Amniotic epithelial cell (primary cell): ENCODE results near the gene MINAR2.
A peak's percentile ranks its signal among the peaks of the same experiment; 100 is the strongest.

Experiments
- DNase-seq: peaks from one replicate; pipeline ENCODE4 v3.0.0-alpha.2; 2010; ENCODE audit warnings: low read depth

MINAR2 gene

DNA sequence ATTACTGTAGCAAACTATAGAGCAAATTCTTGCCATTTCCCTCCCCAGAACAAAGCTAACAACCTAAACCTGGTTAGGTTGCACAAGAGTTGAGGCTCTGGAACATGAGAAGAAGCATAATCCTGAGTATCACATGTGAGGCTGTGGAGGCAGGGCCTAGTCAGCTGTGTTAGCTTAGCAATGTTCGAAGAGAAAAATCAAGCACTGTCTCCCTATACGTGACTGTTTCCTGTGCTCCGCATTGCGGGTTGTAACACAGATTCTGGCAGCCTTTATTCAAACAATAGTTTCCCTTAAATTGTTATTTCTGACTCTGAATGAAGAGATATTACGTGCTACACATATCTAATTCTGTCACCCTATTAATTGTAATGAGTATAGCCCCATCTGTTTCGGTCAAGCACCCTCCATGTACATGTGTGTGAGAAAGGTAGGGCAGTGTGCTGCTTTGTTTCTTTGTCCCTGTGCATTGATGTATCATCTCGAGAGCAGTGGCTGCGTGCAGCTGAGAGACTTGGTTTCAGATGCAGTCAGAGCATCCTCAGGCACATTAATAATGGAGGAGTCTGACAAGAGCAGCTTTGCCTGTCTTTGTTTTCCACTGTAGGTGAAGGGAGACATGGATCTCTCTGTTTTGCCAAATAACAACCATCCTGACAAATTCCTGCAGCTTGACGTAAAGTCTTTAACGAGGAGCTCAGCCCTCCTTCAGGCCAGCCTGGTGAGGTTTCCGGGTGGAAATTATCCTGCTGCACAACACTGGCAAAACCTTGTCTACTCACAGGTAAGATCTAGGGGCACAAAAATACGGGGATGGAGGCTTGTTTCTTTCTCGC, at the start of gene MINAR2:
TSS of gene MINAR2 (plus strand) at position 523 of the 836 bp plus-strand sequence. CDS start at position 620, 97 bp downstream.
- no peak for DNase-seq

DNA sequence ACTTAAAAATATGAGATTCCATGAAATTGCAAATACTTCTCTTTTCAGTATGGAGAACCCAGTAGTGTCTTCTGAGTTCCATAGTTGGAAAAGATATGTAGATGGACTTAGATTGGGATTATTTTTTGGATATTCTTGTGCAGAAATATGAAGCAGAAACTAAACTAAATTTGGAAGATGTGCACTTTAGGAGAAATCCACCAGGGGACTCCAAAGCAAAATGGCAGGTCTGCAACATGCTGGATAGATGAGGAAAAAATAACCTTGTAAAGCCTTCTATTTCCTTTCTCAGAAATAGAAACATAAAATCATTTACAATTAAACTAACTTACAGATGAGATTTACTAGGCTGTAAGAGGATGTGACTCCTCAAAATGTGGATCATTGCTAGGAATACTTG, 49.2 kb upstream of the MINAR2 start:
- no peak for DNase-seq

- DNase-seq, result no peak
Observed at GRCh38 chr5:129716235-129716634, 31.7 kb upstream of the MINAR2 start.

- DNase-seq, result peak; percentile 5
Observed at GRCh38 chr5:129716651-129717050, 31.2 kb upstream of the MINAR2 start.

- DNase-seq, result no peak
Observed at GRCh38 chr5:129717751-129718310, 30.1 kb upstream of the MINAR2 start.

GRCh38 chr5:129718471-129719090, 29.3 kb upstream of the MINAR2 start:
- DNase-seq, result no peak

- DNase-seq, result no peak
Observed at GRCh38 chr5:129724222-129724621, 23.7 kb upstream of the MINAR2 start.

- DNase-seq, result no peak
Observed at GRCh38 chr5:129724647-129725046, 23.2 kb upstream of the MINAR2 start.

GRCh38 chr5:129739773-129740172, 8.1 kb upstream of the MINAR2 start:
- no peak for DNase-seq

- no peak for DNase-seq
Observed at GRCh38 chr5:129743541-129744187, 4.2 kb upstream of the MINAR2 start.

DNA sequence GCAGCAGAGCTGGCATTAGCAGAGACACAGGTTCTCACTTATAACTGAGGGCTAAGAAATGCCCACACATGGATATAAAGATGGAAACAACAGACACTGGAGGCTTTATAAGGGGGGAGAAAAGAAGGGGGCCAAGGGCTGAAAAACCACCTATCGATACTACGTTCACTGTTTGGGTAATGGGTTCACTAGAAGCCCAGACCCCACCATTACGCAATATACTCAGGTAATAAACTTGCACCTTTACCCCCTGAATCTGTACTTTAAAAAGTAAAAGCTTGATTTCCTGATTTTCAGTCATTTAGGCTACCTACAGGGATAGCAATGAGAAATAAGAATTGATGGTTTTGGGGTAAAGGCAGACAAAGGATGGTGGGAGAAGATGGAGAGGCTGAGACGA, 1.9 kb upstream of the MINAR2 start:
- no peak for DNase-seq

DNA sequence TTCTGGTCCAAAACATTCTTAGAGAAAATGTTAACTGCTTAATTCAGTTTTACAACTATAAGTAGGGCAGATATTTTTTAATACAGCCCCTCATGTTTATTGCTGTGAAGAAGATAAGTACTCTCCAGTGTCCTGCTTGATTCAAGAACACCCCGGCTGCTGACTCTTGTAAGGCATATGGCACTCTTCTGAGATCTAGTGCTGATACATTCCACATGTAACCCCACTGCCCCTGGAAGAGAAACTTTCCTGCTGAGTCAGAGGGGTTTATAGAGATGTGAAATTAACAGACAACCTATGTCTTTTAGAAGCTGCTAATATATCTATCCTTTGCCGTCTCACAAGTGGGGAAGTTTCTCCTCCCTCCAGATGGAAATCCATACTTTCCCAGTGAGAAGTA, 1.0 kb upstream of the MINAR2 start:
- no peak for DNase-seq

- no peak for DNase-seq
Observed at GRCh38 chr5:129748913-129749880, 1.3 kb downstream of the MINAR2 start.

GRCh38 chr5:129760636-129761325, 12.9 kb downstream of the MINAR2 start:
- DNase-seq, result no peak

DNA sequence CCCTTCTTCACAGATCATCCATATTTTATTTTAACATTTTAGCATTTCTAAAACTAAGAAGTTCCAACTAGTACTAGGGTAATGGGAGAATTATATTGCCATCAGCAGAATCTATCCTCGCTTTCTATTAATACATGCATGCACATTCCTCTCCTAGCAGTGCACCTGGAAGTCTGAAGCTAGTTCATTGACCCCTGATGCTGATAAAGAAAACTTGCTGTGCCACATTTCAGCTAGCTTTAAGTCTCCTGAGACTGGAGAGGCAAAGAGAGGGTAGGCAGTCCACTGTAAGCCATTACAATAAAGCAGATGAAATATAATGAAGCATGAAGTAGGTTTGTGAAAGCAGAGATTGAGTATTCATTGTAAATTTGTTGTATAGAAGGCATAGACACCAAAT, 15.8 kb downstream of the MINAR2 start:
- no peak for DNase-seq

GRCh38 chr5:129766798-129767197, 18.9 kb downstream of the MINAR2 start:
- DNase-seq, result no peak

- DNase-seq, result peak; percentile 84
Observed at GRCh38 chr5:129767927-129768380, 20.1 kb downstream of the MINAR2 start.

DNA sequence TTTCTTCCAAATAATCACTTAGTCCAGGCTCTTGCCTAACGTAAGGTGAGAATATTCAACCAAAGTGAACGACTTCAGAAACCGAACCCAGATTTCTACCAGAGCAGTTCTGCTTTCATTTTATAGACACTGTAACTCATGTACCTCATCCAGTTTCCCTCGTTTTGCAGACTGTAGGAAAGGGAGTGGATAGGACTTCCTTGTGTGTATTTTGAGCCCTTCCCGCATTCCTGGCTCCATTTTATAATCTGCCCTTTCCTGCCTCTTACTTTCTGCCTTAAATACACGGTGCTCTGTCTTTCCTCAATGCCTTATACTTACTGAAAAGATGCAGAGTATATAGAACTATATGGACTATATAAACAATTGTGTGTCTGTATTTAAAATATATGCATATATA, 20.8 kb downstream of the MINAR2 start:
- DNase-seq, result no peak

- no peak for DNase-seq
Observed at GRCh38 chr5:129770024-129770820, 22.3 kb downstream of the MINAR2 start.
